GM18508 (cell line): Measurements from ENCODE around the gene COQ4.
"Not testable (repeated sequence)": the region's sequence is repeated elsewhere in the genome, so short reads cannot be mapped to it uniquely, and the experiment has no call there.

Experiments used
- ATAC-seq: cut with Tn5 transposase; IDR thresholded peaks from one replicate; pipeline ENCODE4 v1.9.1; 2021; ENCODE audit warnings: moderate number of reproducible peaks; ENCODE audit not compliant: insufficient read depth, unreplicated experiment

The COQ4 gene

GRCh38 chr9:128298535-128299482, 23.8 kb upstream of the COQ4 start:
- no peak for ATAC-seq

GRCh38 chr9:128304136-128304970, 18.3 kb upstream of the COQ4 start:
- no peak for ATAC-seq

GRCh38 chr9:128304971-128305288, 17.7 kb upstream of the COQ4 start:
- ATAC-seq: no peak

GRCh38 chr9:128309551-128309950, 13.1 kb upstream of the COQ4 start:
- ATAC-seq: no peak

- ATAC-seq: no peak
Measured at GRCh38 chr9:128310461-128310860, 12.2 kb upstream of the COQ4 start.

- no peak for ATAC-seq
Measured at GRCh38 chr9:128314697-128315096, 7.9 kb upstream of the COQ4 start.

GRCh38 chr9:128316421-128316820, 6.2 kb upstream of the COQ4 start:
- ATAC-seq: no peak

GRCh38 chr9:128317629-128318028, 5.0 kb upstream of the COQ4 start:
- no peak for ATAC-seq

- ATAC-seq: no peak
Measured at GRCh38 chr9:128321343-128321742, 1.3 kb upstream of the COQ4 start.

GRCh38 chr9:128321879-128322403, 698 bp upstream of the COQ4 start:
- ATAC-seq: no peak

- no peak for ATAC-seq
Measured at GRCh38 chr9:128323212-128323730, 632 bp downstream of the COQ4 start.

GRCh38 chr9:128323791-128324190, 1.2 kb downstream of the COQ4 start:
- no peak for ATAC-seq

- ATAC-seq: no peak
Measured at GRCh38 chr9:128324401-128324800, 1.8 kb downstream of the COQ4 start.

GRCh38 chr9:128325629-128326028, 3.0 kb downstream of the COQ4 start:
- ATAC-seq: no peak

GRCh38 chr9:128333451-128333869, 10.8 kb downstream of the COQ4 start:
- no peak for ATAC-seq

- ATAC-seq: no peak
Measured at GRCh38 chr9:128335161-128335560, 12.5 kb downstream of the COQ4 start.

- no peak for ATAC-seq
Measured at GRCh38 chr9:128335914-128336313, 13.3 kb downstream of the COQ4 start.

- no peak for ATAC-seq
Measured at GRCh38 chr9:128337936-128338335, 15.3 kb downstream of the COQ4 start.

GRCh38 chr9:128338852-128339614, 16.4 kb downstream of the COQ4 start:
- ATAC-seq: not testable (repeated sequence)
